Measurements from ENCODE around the gene IREB2. TPM values are rescaled to one million over a fixed set of nuclear protein-coding genes. Genes with fewer than 3 reads are reported as not detected.

IREB2 gene
- total RNA-seq, 1 donor from 2014 or later = 82.4 TPM

GRCh38 chr15:78446551-78446950 is 8.5 kb downstream of the IREB2 start:
- no peak overlapping the region for H3K4me3 Mint-ChIP-seq (ENCODE audit: unreplicated experiment)
- peak overlapping the region; percentile 53 for H3K27ac Mint-ChIP-seq (ENCODE audit: unreplicated experiment)
- no peak for DNase-seq
- no peaks in the 10 kb centered on the region for H3K27me3 Mint-ChIP-seq (ENCODE audit: unreplicated experiment)
- no peaks in the 10 kb centered on the region for H3K36me3 Mint-ChIP-seq (ENCODE audit: unreplicated experiment)
- no peaks in the 10 kb centered on the region for H3K4me1 Mint-ChIP-seq (ENCODE audit: low read depth, unreplicated experiment)
- TF ChIP-seq CTCF (IDR thresholded peaks at IDR 0.05; ENCODE audit: partially characterized antibody, unreplicated experiment) = no peak
- H3K9me3 Mint-ChIP-seq (ENCODE audit: unreplicated experiment) = peaks cover 1% of the 10 kb centered on the region

GRCh38 chr15:78448441-78449219 is 10.6 kb downstream of the IREB2 start:
- Mint-ChIP-seq H3K27ac (ENCODE audit: unreplicated experiment) (no peak overlapping the region), H3K27me3 (ENCODE audit: unreplicated experiment) (peaks cover 2% of the 10 kb centered on the region), H3K9me3 (ENCODE audit: unreplicated experiment) (no peaks in the 10 kb centered on the region), H3K36me3 (ENCODE audit: unreplicated experiment) (no peaks in the 10 kb centered on the region), H3K4me3 (ENCODE audit: unreplicated experiment) (no peak overlapping the region), H3K4me1 (ENCODE audit: low read depth, unreplicated experiment) (peaks cover 6% of the 10 kb centered on the region)
- no peak for DNase-seq
- no peak for TF ChIP-seq CTCF (IDR thresholded peaks at IDR 0.05; ENCODE audit: partially characterized antibody, unreplicated experiment)

GRCh38 chr15:78449220-78449999 is 11.4 kb downstream of the IREB2 start:
- DNase-seq = no peak
- Mint-ChIP-seq H3K27ac (ENCODE audit: unreplicated experiment) (no peak overlapping the region), H3K4me1 (ENCODE audit: low read depth, unreplicated experiment) (peaks cover 9% of the 10 kb centered on the region), H3K4me3 (ENCODE audit: unreplicated experiment) (no peak overlapping the region), H3K9me3 (ENCODE audit: unreplicated experiment) (no peaks in the 10 kb centered on the region), H3K27me3 (ENCODE audit: unreplicated experiment) (peaks cover 2% of the 10 kb centered on the region), H3K36me3 (ENCODE audit: unreplicated experiment) (no peaks in the 10 kb centered on the region)
- TF ChIP-seq CTCF (IDR thresholded peaks at IDR 0.05; ENCODE audit: partially characterized antibody, unreplicated experiment) = no peak

- no peak for DNase-seq
- no peak overlapping the region for H3K27ac Mint-ChIP-seq (ENCODE audit: unreplicated experiment)
- no peak for TF ChIP-seq CTCF (IDR thresholded peaks at IDR 0.05; ENCODE audit: partially characterized antibody, unreplicated experiment)
- H3K4me1 Mint-ChIP-seq (ENCODE audit: low read depth, unreplicated experiment) = peaks cover 15% of the 10 kb centered on the region
- no peak overlapping the region for H3K4me3 Mint-ChIP-seq (ENCODE audit: unreplicated experiment)
- H3K36me3 Mint-ChIP-seq (ENCODE audit: unreplicated experiment) = no peaks in the 10 kb centered on the region
- H3K9me3 Mint-ChIP-seq (ENCODE audit: unreplicated experiment) = no peaks in the 10 kb centered on the region
- peaks cover 2% of the 10 kb centered on the region for H3K27me3 Mint-ChIP-seq (ENCODE audit: unreplicated experiment)
Measured at GRCh38 chr15:78450285-78450858, 12.4 kb downstream of the IREB2 start.

Measured in glutamatergic neuron (in vitro differentiated cells).